Measurements from ENCODE around the gene FEN1.
A peak's percentile ranks its signal among the peaks of the same experiment; 100 is the strongest.

The FEN1 gene

DNA sequence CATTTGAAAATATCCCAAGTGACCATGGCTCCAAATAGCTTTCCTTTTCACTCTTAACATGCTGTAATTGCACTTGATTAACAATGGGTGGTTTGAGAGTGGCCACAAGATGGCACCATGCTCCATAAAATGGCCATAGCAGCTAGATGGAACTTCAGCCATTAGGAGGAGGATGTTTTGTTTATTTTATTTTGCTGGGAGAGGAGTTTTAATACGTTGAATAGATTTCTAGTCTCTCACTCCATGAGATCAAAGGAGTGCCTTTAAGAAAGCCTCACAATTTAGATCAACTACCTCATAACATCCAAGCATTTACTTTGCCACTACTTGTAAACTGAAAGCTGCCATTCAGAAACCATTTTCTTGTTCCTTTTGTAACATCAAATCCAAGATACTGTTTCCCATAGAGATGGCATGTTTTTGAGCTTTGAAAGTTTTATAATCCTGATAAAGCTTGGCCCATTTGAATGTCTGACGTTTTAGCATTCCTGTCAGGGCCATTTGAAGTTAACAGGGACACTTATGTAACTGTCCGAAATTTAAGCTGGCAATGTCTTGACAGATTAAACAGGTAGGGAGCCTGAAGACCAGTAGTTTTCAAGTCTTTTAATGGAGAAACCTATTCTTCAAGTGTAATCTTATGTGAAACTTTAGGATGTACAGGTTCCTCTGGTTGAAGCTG lies 4.7 kb downstream of the FEN1 start:
- DNase-seq: peak; percentile 26 to 70

DNA sequence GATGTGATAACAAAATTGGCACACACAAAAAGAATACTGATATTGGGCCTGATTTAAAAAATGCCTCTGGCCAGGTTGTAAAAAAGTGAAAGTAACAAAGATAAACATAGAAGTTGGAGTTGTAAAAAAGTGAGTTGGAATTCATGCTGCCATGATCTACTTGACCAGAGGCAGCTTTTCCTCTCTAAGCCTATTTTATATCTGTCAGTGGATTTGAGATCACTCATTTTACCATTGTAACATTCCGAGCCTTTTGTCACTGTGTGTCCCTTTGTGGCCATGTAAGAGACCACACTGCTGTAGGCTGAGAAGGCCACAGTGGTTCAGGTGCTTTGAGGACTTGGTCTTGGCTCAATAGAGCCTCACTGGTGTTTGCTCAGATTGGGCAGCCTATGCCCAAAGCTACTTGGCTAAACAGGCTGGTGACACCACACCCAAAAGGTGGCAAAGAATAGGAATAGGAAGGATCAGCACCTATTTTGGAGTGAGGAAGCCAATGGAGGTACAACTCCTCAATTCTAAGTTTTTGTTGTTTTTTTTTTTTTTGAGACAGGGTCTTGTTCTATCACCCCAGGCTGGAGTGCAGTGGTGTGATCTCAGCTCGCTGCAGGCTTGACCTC lies 7.1 kb downstream of the FEN1 start:
- DNase-seq: no peak

DNA sequence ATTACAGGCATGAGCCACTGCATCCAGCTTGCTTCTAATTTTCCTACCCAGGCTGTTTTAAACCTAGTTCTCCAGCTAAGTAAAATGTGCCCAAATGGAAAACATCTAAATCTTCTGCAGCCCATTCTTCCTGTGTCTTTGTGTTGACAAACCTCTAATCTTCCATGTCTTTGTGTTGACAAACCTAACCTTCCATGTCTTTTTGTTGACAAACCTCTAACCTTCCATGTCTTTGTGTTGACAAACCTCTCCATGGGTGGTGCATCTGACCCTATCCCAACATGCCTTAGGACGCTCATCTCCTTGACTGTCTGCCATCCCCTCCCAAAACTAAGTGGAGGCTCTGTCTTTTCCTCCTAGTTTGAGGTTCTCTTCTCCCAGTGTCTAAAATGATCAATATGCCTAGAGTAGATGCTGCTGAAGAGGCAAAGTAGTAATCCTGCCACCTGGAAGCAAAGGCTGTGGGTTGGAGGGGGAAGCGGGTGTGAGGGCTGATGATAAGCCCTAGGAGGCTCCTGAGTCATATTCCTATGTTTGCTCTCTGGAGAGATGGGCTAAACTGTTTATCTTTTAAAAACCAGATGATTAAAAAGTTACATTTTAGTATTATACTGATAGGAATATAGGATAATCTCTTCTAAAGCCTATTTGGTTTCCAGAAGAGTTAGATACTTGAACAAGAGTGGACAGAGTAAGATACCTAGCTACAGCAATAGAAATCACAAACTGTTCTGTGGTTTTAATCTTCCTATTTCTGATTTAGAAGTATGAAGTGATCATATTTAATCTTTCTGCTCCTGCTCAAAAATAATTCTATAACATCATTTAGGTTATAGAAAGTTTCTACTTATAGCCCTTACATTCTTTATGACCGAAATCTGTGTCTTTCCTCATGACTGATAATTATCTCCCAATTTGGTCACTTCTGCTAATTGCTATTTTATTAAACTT lies 7.9 kb downstream of the FEN1 start:
- no peak for DNase-seq

DNA sequence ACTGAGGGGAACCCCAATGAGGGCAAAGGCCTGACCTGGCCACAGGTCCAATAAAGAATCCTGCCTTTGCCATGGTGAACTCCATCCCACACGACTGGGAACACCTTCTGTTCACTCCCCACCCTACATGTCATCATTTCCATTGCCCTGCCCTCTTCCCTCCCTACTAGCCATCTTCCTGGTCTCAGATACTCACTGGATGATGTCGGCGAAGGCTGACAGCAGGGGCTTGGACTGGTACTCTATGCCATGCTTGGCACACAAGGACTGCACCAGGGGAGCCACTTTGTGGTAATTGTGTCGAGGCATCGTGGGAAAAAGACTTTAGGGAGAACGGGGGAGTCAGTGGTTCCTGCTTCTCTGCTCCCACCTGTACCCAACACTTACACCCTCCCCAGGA lies 9.9 kb downstream of the FEN1 start:
- DNase-seq: no peak

DNA sequence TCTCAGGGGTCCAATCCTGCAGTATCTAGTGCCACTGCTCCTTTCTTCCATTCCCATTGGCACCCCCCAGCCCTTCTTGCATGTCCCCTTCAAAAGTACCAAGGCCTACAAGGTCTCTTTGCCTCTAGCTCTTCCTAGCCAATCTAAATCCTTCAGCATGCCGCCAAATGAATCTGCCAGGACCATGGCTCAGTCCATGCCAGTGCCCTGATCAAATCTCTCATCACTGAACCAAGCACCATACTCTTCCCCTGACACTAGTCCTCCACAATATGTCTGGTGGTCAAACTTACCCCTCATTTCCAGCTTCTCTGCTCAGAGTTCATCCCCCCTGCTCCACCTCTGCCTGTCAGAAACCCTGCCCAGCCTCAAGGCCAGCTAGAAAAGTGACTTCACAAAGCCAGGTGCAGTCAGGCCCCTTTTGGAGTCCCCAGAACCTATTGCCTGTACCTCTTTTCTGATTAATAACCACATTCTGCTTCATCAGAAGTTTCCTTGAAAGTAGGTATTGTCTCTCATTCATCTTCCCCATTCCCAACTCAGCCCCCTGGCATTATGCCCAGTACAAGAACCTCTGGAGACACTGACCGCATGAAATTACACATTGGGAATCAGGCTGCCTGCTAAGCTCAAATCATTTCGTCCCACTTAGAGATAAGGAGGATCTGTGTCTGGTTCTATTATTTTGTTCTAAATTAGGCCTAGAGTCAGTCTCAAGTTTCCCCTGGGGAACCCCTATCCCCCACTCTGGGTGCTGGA lies 11.4 kb downstream of the FEN1 start:
- DNase-seq: no peak

DNA sequence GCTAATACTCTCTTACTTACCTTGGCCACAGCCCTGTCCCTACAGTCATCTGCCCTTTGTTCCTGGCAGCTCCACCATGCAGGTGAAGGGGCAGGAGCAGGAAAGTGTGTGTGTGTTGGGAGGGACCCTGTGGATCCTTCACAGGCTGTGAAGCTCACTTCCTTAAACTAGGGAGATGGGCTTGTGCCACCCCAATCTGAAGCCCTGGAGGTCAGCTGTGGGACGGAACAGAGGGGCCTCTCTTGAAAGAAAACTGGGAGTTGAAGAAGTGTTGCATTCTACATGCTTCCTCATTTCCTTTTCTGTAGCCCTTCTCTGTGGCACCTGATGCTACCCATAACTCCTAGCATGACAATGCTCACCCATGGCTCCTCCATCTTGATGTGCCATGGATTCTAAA lies 12.4 kb downstream of the FEN1 start:
- DNase-seq: no peak

DNA sequence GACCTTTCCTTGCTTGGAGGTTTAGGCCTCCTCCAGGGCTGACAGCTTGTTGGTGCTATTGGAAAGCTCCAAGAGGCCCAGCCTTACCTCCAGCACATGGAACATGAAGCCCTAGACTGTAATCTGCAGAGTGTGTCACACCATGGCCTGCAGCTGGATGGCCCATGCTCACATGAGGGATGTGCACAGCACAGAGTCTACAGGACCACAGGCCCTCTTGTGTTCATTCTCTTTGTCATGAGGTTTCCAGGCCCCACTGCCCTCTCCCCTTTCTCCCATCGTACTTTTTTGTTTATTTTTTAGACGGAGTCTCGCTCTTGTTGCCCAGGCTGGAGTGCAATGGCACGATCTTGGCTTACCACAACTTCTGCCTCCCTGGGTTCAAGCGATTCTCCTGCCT lies 14.1 kb downstream of the FEN1 start:
- DNase-seq: no peak

DNA sequence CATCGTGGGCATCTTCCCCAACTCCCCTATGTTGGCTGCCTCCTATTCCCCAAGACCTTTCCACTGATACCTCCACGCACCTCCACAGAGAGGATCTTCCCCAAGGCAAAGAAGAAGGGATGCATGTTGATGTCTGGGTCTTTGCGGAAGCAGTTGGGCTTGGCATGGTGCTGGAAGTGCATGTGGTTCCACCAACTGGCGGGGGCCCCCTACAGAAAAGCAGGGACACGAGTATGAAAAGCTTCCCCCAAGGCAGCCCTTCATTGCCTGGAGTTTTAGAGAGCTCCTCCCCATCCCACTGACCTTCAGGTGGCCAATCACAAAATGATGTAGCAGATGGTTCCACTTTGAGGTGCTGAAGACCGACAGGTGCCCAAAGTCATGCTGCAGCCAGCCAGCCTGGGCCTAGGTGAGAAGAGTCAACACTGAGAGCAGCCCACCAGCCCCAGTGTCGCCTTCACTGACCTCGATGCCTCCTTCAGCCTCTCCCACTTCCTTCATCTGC lies 18.0 kb downstream of the FEN1 start:
- DNase-seq: no peak

DNA sequence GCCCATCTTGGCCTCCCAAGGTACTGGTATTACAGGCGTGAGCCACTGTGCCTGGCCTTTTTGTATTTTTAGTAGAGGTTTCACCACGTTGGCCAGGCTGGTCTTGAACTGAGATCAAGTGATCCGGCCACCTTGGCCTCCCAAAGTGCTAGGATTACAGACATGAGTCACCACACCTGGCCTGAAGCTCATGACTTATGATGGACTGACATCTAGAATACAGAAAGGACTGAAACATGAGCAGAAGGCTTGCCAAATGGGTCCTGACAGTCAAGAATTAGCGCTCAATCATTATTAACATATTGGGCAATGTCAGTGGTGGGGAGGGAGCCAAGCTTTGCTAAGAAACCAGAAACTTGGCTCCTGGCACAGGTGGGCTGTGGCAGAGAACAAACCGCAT lies 19.1 kb downstream of the FEN1 start:
- DNase-seq: no peak

DNA sequence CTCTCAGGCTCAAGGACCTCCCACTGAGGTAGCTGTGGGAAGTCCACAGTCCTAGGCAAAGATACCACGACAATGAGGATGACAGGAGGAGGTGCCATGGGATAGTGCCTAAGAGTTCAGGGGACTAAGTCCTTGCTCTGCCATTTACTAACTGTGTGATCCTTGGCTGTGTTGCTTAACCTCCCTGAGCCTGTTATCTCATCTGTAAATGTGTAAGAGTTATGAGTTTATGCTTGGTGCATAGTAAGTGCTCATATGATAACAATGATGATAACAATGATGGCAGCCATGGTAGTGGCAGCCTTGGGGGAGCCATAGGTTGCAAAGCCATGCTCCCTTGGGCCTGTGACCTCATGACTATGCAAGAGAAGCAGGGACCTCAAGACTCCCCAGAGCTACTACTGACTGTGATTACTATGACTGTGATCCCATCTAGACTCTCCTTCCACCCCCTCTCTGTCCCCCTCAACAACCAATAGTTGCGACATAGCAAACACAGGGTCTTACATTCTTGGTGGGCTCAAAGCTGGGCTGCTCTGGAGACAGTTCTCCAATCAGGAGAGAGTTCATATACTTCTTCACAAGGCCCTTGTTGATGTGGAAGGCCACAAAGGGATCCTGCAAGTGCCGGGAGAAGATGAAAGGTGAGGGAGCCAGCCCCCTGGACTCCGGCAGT lies 20.2 kb downstream of the FEN1 start:
- DNase-seq: no peak

DNA sequence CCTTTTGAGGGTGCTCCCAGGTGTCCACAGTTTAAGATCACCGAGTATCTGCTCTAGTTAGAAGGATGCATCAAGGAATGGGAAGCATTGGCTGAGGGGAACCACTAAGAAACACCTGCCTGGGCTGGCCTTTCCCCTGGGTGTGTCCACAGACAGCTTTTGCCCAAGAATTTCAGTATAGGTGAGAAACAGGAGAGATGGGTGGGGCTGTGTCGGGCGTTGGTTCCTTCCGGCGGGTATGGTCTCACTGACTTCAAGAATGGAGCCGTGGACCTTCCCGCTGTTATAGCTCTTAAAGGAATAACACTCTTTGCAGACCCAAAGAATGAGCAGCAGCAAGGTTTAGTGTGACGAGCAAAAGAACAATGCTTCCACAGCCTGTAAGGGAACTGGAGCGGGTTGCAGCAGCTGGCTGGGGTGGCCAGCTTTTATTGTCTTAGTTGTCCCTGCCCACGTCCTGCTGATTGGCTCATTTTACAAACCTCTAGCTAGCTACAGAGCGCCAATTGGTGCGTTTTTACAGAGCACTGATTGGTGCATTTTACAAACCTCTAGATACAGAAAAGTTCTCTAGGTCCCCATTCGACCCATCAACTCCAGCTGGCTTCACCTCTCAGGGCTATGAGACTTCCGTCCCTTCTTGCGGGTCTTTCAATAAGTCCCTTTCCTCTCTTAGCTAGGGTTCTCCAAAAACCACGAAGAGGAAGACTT lies 21.7 kb downstream of the FEN1 start:
- DNase-seq: peak in 1 of 2 experiments; percentile 29

DNA sequence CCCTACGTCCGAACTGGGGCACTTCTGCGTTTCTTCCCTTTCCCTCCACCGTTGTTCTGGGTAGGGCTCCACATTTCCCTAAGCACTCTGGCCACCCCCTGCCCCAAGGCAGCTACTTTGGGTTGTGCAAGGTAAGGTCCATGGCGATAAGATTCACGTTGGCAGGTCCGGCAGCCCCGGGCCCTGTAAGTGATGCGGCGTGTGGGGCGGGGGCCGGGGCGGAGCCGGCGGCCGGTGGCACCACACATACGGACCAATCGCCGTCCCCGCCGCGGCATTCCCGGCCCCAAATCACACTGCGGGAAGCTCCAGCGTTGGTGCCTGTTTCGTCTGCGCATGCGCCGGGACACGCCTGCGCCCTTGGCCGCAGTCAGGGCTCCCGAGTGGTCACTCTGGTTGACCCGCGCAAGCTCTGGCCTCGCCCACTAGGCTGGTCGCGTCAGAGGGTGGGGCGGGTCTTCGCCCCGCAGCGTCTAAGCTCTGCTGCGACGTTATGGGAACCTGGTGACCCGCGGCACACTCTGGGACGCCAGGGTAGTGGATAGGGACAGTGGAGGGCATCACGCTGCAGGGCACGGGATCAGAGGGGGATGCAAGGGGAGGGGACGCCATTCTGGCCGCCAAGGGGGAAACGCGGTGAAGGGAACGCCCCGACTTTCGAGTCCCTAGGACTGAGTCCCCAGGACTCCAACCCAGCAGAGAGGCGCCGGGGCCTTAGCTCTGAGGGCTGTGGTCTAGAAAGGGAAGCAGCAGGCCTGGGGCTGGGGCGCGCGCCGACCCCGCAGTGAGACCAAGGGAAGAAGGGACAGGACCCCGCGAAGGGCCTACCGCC lies 22.5 kb downstream of the FEN1 start:
- peak; percentile 62 to 87 for DNase-seq

DNA sequence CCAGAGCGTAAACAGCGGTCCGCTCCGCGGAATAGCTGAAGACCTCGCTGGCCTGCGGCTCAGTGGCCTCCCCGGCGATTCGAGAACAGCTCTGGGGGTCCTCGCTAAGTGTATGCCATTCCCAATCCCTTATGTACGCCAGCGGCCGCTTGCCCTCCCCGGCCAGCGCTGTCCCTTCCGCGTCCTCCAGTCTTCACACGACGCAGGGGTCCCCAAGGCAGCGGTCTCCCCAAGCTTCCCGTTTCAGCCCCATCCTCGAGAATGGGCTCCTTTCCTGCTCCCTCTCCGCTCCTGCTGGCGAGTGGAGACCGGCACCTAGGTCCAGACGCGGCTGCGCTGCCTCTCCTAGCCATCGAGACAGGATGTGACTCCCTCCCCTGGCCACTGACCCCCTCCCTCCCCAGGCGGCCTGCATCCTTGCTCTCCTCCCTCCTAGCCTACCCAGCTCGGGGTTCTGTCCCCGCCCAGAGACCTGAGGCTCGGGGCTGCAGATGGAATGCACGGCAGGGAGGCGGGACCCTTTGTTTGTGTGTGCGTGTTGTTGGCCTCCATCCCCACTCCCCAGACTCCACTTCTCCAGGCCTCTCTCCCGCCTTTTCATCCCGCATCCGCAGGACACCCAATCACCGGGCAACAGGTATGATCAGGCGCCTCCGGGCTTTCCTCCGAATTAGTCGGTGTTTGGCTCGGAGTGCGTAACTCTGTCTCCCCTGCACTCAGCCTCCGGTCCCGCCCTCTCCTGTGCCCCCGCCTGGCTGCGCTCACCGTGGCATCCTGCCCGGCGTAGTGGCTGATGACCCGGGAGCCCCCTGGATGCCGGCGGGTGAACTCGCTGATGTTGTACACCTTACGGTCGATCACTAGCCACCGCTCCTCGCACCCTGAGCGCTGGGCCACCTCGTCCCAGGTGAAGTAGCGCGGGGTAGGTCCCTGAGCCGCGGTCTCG lies 23.4 kb downstream of the FEN1 start:
- peak; percentile 59 to 69 for DNase-seq

DNA sequence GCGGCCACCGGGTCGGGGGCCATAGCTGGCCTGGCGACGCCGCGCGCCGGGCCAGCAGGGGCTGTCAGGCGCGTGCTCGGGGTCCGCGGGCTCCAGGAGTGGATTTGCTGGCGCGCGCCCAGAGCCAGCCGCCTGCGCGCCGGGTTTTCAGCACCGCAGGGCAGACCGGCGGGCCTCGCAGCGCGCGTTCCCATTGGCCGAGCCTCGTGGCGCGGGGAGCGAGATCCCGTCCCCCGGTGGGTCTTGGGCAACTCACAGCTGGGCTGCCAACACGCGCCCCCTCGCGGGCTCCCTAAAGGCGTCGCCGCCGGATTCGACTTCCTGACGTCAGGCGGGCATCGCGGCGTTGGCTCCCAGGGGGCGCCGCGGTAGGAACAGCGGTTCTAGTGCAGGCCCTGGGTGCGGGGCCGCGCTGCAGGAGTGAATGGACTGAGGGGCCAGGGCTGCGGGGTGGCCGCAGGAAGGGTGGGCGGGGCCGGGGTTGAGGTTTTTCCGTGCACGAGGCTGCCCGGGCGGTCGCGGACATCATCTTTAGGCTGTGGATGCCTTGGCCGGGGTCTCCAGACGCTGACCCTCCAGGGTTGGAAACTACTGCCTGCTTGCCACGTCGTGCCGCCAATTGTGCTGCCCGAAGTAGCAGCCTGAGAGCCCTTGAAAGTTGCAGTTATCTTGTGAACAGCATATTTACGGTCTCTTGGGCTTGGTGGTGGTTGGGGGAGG lies 24.2 kb downstream of the FEN1 start, which contains the start of gene FADS1:
Gene FADS1 (minus strand): TSS at position 268 of the 720 bp plus-strand sequence. CDS start 74 bp downstream, at position 194.
- DNase-seq: peak; percentile 89 to 97

DNA sequence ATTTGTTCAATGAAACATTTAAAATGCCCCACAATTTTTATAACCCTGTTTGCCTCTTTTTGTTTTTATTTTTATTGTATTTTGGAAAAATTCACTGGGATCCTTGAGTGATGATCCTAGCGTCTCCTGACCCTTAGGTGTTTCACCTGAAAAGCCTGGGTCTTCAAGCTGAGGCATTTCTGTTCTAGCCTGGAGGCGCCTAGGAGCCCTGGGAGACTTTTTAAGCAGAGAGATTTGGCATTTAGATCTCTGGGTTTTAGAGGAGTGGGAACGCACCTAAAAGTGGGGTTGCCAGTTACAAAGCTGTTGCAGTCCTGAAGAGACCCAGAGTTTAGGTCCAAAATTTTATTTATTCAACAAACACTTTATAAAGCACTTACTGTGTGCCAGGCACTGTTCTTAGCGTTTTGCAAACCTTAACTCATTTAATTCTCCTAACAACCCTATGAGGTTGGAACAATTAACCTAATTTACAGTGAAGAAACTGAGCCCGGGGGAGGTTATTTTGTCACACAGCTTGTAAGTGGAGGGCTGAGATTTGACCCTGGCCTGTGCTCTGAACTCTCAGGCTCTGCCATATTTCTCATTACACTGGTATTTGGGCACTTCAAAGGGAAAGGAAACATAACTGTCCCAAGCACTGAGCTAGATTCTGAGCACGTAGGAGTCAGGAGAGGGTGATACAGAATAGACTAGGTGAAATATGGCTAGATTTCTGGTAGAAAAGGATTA lies 24.9 kb downstream of the FEN1 start:
- DNase-seq: no peak

DNA sequence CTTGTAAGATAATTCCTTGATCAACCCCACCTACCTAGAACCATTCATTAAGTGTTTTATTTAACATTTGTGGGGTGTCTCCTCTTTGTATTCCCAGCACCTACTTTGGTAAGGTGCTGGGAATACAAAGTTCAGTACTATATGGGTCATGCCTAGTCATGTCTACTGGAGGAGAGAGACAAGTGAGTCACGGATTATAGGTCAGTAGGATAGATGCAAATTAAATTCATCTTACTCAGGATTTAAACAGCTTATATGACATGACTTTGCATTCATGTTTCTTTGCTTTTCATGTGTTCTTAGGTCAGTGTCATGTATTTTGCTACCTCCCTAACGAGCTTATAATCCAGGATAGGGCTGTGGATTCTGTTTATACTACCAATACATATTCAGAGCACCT lies 27.5 kb downstream of the FEN1 start:
- DNase-seq: no peak

DNA sequence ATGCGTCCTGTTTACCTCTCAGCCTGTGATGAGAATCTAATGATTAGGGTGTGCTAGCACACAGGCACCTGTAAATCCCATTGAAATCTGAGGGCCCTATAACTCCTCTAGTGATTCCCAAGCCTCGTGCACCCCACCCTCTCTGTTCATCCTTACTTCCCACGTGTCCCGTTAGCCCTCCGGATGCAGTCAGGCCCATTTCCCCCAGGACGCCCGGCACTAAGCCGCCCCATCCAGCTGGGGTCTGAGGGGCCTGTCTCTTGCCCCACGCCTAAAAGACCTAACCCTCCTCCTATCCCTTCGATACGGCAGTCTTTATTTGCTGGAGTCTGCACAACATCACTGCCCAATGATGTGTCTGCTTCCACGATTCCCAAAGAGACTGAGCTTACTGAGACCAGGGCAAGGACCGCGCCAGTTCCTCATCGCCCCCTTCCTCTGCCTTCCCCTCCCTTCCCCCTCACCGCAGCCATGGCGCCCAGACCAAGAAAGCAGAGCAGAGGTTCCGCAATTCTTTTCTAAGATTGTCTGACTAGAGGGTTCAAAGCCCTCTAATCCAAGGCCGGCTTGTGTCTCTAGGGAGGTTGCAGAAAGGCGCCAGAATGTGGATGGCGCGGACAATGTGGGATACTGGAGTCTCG lies 34.3 kb downstream of the FEN1 start:
- DNase-seq: peak; percentile 32 to 50

Data from NCI-H524 (cell line).